ENCODE results near the gene PLLP. TPM values are rescaled to one million over a fixed set of nuclear protein-coding genes. Genes with fewer than 3 reads are reported as not detected.

The PLLP gene
- total and polyA plus RNA-seq, 10 of the 15 experiments (the other 5 are each of a cell fraction or from before 2014, with no cell fraction given) = 0.21 to 5.8 (median 0.67) TPM

- no peak overlapping the region for H3K4me3 ChIP-seq
- no peaks in the 10 kb centered on the region for H3K79me2 ChIP-seq (ENCODE audit: control insufficient read depth, insufficient read depth, low read length)
- H2AFZ ChIP-seq (ENCODE audit: control insufficient read depth, low read depth, low read length) = no peak overlapping the region
- TF ChIP-seq STAT3 (IDR thresholded peaks at IDR 0.05; ENCODE audit: low read depth, low read length) (no peak), RCOR1 (conservative IDR thresholded peaks at IDR 0.05; ENCODE audit: low read depth, low read length) (no peak), MYB (IDR thresholded peaks at IDR 0.05; ENCODE audit: borderline replicate concordance, low read depth, low read length) (no peak), PAX8 (IDR thresholded peaks at IDR 0.05) (no peak), EGR1 (IDR thresholded peaks at IDR 0.05; ENCODE audit: borderline replicate concordance in 1 of 2, low read depth in 2 of 2, low read length in 2 of 2) (no peak), JUNB (IDR thresholded peaks at IDR 0.05) (no peak), EZH2 (IDR thresholded peaks at IDR 0.05; ENCODE audit: borderline replicate concordance, control insufficient read depth, low read depth, low read length) (no peak), DPF2 (IDR thresholded peaks at IDR 0.05) (no peak), NR2C2 (IDR thresholded peaks at IDR 0.05; ENCODE audit: borderline replicate concordance, control insufficient read depth, insufficient read length, low read depth) (no peak), TCF7 (IDR thresholded peaks at IDR 0.05; ENCODE audit: borderline replicate concordance) (no peak), ATF2 (IDR thresholded peaks at IDR 0.05; ENCODE audit: low read length) (no peak)
- BruUV-seq (replicated peaks) = no TSS peak
- DNase-seq (ENCODE audit: low read depth, low spot score) (no peak), FAIRE-seq (no peak), ATAC-seq (no peak)
- no peaks in the 10 kb centered on the region for H3K9me3 ChIP-seq (replicated peaks; ENCODE audit: control insufficient read depth, insufficient read depth, low read length)
- 69% methylated on average over 17 of the region's 17 CpGs for WGBS (ENCODE audit: insufficient coverage, insufficient replicate concordance, low lambda C conversion rate, missing lambda C conversion rate)
- no peaks in the 10 kb centered on the region for H4K20me1 ChIP-seq (ENCODE audit: control insufficient read depth, insufficient read depth)
- H3K4me2 ChIP-seq (ENCODE audit: control insufficient read depth, insufficient read depth) = no peak overlapping the region
- CTCF ChIA-PET = no interaction called here
- H3K27ac ChIP-seq (ENCODE audit: control insufficient read depth, insufficient read depth) = no peak overlapping the region
- no peak overlapping the region for H3K9ac ChIP-seq (ENCODE audit: control insufficient read depth, insufficient read depth, low read length)
- no peaks in the 10 kb centered on the region for H3K27me3 ChIP-seq (replicated peaks in 1 of 2; ENCODE audit: control insufficient read depth in 2 of 2, insufficient read depth in 2 of 2, low read length in 1 of 2)
- POLR2A ChIA-PET = interaction anchor here (0.5 to 1.5 kb wide), 3 partner anchors 10 to 29 kb away, joined by 3 to 6 read pairs (median 4); partner anchors contain the start of gene ARL2BP
- in situ Hi-C loops (cut with MboI) = no loop called here
- H3K4me1 ChIP-seq (ENCODE audit: control insufficient read depth, insufficient read depth, low read length) = peaks cover 3% of the 10 kb centered on the region
- intact Hi-C loops (cut with micrococcal nuclease; ENCODE audit: unreplicated experiment) = no loop called here
- no peaks in the 10 kb centered on the region for H3K36me3 ChIP-seq (ENCODE audit: control insufficient read depth in 2 of 2, insufficient read depth in 2 of 2, low read length in 1 of 2)
- RAD21 ChIA-PET (ENCODE audit: unreplicated experiment) = no interaction called here
- SMC1A ChIA-PET (ENCODE audit: uncharacterized antibody, unreplicated experiment) = interaction anchor here (1.0 kb wide), 1 partner anchor 17 kb away, joined by 4 read pairs; no protein-coding TSS in a partner anchor
These were observed 21.5 kb downstream of the PLLP start for GRCh38 chr16:57262841-57263540.
